GM18502 (cell line): ENCODE results near the gene ARMC7.
A peak's percentile ranks its signal among the peaks of the same experiment; 100 is the strongest.
"Not testable (repeated sequence)": the region's sequence is repeated elsewhere in the genome, so short reads cannot be mapped to it uniquely, and the experiment has no call there.

Experiments
- ATAC-seq: cut with Tn5 transposase; IDR thresholded peaks from one replicate; pipeline ENCODE4 v1.9.1; 2021; ENCODE audit warnings: mild to moderate bottlenecking; ENCODE audit not compliant: unreplicated experiment, poor library complexity

The ARMC7 gene

GRCh38 chr17:75109407-75110233, at the start of gene ARMC7:
Gene ARMC7, plus strand, starts transcription at chr17:75109969. Its CDS starts 320 bp downstream, at chr17:75110289.
- ATAC-seq: peak; percentile 68

DNA sequence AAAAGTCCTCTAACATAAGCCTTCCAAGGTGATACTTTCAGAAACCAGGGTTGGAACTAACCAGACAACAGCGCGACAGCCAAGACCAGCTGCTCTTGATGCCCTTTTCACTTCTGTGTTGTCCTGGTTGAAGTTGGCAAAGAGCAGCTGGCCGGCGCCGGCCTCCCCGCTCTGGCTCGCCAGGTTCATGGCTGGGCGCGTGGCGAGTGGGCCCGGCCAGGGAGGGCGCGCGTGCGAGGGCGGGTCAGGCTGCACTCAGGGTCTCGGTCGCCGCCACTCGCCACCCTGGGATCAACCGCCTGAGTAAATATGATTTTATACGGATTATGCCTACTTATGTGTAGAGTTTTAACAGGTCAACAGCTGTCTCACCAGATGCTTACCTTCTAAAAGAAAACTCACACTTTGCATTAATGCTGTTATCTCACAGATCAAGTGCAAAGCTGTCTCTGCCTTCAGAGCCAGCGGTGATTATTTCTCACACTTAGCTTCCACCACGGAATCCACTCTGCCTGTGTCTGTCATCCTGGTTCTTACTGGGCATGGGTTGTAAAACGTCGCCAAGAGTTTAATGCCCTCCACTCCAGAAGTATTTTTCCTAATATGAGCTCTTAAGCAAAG, 49.2 kb upstream of the ARMC7 start:
- ATAC-seq: no peak

- ATAC-seq: no peak
Observed at GRCh38 chr17:75061055-75061438, 48.7 kb upstream of the ARMC7 start.

DNA sequence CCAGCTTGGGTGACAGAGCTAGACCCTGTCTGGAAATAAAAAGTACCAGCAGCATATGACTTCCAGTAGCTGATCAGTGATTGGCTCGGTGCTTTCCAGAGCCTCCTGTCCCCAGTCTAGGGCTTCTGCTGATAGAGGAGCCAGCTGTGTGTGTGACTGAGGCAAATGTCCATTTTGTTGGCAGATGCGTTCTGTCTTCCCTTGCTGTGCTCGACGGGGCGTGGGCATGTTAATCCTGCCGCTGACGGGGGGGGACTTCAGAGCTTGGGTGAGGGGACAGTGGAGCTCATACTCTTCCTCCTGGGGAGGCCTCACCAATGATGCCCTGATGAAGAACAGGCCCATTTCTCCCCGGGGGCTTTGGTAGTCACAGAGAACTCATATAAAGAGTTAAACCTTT, 48.2 kb upstream of the ARMC7 start:
- ATAC-seq: no peak

DNA sequence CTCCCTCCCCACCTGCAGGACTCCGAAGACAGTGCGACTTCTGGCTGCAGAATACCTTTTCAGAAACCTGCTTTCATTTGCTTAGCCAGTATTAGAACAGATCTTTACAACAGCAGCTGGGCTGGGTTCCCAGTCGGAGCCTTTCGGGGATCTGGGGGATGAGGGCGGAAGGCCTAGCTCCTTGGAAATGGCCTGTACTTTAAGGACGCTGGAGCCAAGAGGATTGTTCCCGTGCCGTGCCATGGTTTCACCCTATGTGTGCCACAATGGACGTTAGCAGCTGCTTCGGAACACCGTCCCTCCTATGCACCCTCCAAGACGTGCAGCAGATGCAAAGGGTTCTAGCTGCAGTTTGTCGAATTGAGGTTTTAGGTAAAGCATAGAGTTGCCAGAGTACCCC, 46.6 kb upstream of the ARMC7 start:
- no peak for ATAC-seq

DNA sequence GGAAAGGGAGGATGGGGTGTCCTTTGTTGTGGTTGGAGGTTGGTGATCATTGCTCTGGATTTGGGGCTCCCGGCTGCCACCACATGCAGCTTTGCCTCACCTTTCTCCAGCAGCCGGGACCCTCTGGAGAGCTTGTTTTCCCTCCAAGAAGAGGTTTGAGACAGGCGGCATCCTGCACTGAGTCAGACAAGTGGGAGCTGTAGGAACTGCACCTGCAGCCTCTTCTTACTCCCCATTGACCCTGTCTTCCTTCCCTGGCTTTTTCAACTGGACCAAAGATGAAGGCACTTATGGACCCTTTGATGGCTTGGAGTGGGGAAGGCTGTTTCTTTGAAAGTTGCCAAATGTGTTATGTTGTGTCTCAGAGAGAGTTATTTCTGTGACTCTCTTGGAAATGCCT, 46.1 kb upstream of the ARMC7 start:
- no peak for ATAC-seq

DNA sequence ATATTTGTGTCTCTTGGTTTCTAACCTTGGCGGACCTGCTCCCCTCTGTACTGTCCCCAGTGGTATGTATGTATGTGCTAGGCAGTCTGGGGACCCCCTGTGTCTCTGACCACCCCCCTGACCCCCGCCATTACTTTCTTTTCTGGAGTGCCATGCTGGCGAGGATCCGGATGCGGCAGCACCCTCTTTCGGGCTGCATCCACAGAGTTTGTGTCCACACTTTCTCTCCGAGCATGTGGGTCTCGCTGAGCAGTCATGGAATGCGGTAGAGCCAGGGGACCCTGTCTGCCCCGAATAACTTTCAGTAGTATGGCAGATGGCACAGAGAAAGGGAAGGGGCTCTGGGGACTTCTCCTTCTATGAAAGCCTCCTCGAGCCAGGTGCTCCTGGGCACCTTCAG, 45.7 kb upstream of the ARMC7 start:
- no peak for ATAC-seq

GRCh38 chr17:75064460-75064859, 45.3 kb upstream of the ARMC7 start:
- ATAC-seq: no peak

- ATAC-seq: no peak
Observed at GRCh38 chr17:75064867-75065561, 44.8 kb upstream of the ARMC7 start.

DNA sequence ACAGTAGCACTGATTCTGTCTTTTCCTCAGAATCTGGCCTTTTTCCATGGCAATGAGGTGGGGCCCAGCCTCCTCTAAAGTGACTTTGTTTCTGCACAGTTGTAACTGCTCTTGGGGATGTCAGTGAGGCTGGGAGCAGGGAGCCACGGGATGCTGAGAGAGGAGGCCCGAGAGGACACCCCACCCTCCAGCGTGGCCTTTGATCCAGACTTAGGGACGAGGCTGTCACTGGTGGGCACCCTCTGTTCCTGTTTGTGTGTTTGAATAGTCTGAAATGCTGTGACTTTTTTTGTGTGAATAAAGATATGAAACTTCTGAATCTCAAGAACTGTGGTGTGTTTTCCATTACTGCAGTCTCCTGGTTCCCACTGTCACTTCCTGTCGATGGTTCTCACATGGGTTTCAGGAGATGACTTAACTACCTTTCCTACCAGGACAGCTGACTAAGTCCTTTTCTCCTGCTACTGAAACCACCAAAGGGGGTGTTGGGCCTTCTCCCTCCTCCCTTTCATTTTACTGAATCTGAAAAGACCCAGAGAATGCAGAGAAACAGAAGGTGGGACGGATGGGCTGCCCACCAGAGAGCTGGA, 44.1 kb upstream of the ARMC7 start:
- no peak for ATAC-seq

DNA sequence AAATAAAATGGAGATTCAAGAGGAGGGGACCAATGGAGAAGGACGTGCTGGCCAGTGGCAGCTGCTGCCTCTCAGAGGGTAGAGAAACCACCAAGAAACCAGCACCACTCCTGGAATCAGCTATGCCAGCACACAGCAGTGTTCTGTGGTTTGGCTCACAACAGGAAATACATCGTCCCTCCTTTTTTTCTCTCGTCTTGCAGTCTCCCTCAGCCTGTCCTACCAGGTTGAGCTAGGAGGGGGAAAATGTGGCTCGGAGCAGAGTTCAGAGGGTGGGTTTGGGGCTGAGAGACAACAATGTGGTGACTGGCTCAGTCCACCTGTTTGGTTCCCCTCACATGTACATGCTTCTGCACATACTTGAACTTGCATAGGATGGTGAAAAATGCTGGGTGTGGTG, 41.9 kb upstream of the ARMC7 start:
- ATAC-seq: no peak

GRCh38 chr17:75068750-75069149, 41.0 kb upstream of the ARMC7 start:
- no peak for ATAC-seq

- ATAC-seq: no peak
Observed at GRCh38 chr17:75069783-75070182, 40.0 kb upstream of the ARMC7 start.

- not testable (repeated sequence) for ATAC-seq
Observed at GRCh38 chr17:75071478-75072271, 38.1 kb upstream of the ARMC7 start.

DNA sequence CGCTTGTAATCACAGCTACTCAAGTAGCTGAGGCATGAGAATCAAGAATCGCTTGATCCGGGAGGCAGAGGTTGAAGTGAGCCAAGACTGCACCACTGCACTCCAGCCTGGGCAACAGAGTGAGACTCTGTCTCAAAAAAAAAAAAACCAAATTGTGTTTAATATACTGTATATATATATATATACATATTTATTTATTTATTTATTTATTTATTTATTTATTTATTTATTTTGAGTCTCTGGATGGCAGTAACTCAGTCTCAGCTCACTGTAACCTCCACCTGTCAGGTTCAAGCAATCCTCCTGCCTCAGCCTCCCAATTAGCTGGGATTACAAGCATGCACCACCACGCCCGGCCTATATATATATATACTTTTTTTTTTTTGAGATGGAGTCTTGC, 36.9 kb upstream of the ARMC7 start:
- ATAC-seq: not testable (repeated sequence)

DNA sequence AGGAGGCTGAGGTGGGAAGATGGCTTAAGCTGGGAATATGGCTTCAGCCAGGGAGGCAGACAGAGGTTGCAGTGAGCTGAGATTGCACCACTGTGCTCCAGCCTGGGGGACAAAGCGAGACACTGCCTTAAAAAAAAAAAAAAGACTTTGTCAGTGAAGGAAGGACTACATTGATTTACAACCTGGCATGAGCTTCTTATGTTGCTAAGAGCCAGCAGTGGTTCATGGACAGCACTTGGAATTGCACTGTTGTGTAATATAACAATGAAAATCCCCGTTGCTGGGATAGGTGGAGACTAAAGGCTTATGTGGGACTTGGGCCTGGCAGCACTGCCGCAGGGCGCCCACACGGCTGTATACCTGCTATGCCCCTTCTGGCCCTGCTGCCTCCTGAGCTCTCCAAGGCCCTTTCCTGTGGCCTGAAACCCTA, 36.1 kb upstream of the ARMC7 start:
- ATAC-seq: no peak

DNA sequence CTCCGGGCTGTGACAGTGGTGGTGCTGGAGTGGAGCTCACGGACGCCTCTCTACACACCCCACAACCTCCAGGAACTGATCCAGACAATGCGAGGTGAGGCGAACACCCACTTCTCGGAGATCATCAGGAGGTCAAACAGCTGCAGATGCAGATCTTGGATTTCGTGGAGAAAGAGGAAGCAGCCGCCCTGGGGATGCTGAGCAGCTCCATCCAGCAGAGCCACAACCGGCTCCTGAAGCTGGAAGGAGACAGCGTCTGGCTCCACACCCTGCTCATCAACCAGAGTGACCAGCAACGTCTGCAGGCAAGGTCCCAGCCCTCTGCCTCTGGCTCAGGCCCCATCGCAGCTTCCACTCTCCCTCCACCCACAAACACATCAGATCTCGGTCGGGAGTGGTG, 35.2 kb upstream of the ARMC7 start:
- no peak for ATAC-seq

DNA sequence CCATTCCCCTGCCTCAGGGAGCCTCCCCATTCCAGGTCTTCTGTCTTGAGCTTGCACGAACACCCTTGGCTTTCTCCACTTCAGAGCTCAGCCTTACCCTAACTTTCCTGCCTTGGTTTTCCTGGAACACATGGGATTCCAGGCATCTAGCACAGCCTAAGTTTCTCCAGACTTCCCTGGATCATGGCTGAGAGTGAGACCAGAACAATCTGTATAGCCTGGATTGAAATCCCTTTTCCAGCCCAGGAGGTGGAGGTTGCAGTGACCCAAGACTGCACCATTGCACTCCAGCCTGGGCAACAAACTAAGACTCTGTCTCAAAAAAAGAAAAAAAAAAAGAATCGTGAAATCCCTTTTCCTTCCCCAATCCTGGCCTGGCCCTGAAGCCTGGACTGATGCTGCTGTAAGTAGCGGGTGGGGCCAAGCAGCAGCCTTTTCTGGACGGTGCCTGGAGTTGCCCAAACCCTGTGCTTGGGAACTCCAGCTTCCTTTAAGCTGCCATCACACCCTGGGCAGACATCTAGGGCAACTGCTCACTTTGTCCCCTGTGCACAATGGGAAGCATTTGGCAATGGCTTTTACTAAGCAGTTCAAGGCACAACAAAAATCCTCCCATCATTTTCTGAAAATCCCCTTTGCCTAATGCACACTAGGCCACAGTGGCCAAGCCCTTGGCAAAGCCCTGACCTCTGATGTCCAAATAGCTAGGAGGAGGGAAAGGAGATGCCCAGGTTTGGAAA, 34.0 kb upstream of the ARMC7 start:
- no peak for ATAC-seq

GRCh38 chr17:75077072-75077495, 32.7 kb upstream of the ARMC7 start:
- ATAC-seq: no peak
